HCT116 (cell line): ENCODE measurements around the gene BRD4. TPM values are rescaled to one million over a fixed set of nuclear protein-coding genes. Genes with fewer than 3 reads are reported as not detected.

Experiments used
- ATAC-seq: fragments of 200-7000 bp; cut with Tn5 transposase; 2 replicates; pipeline ENCODE4 v1.9.1; 2020; ENCODE audit warnings: mild to moderate bottlenecking, moderate library complexity
- BruUV-seq: library from RNA; stranded (reverse); fragments of 400-500 nt; replicated peaks from 2 replicates; lab custom pipeline; 2021; lab: Mats Ljungman, UMichigan
- CTCF ChIA-PET: fragments of 300-600 bp; sonication (Branson Sonifier 250); formaldehyde crosslinking; loops from one replicate; lab custom pipeline; 2021; ENCODE audit warnings: antibody characterized with exemption; lab: Charles Lee
- POLR2A ChIA-PET: fragments of 300-600, 350-600 bp; sonication (Branson Sonifier 250); formaldehyde crosslinking; loops from one replicate; lab custom pipeline; 2021; ENCODE audit warnings: antibody characterized with exemption; lab: Charles Lee
- RAD21 ChIA-PET, 2 experiments: fragments of 300-600 bp; sonication (Branson Sonifier 250); formaldehyde crosslinking; loops; one replicate each; lab custom pipeline; 2023; ENCODE audit warnings: low total read pairs in 2 of 2; ENCODE audit not compliant: uncharacterized antibody in 2 of 2, unreplicated experiment in 2 of 2, low non-redundant PET in 1 of 2; lab: Charles Lee
- DNase-seq: peaks from one replicate; pipeline ENCODE4 v3.0.0-alpha.2; 2010; ENCODE audit warnings: low read depth, low spot score
- H2AFZ ChIP-seq: fragments of 200-600 bp; shearing (Covaris generic), sonication (generic); 2 replicates; pipeline ENCODE4 v1.6.1; 2017; ENCODE audit warnings: low read depth, mixed run types, mixed read lengths, antibody characterized with exemption, low read length; ENCODE audit not compliant: poor library complexity, severe bottlenecking
- H3K27ac ChIP-seq: 2 replicates; pipeline ENCODE4 v1.5.1; 2012; ENCODE audit warnings: low read depth, low read length
- H3K27me3 ChIP-seq: fragments of 200-600 bp; sonication (generic); 2 replicates; pipeline ENCODE4 v1.6.1; 2016; ENCODE audit warnings: mixed run types, low read length, mixed read lengths; ENCODE audit not compliant: insufficient read depth
- H3K36me3 ChIP-seq, 2 experiments: fragments of 200-500 bp in 1 of 2; fragments of 200-600 bp in 1 of 2; sonication (Bioruptor generic) in 1 of 2; sonication (generic) in 1 of 2; 2 replicates each; pipeline versions ENCODE4 v1.5.1 to v1.6.1; 2014 to 2016; ENCODE audit warnings: low read length in 2 of 2, inconsistent platforms in 1 of 2, mixed read lengths in 1 of 2, mixed run types in 1 of 2; ENCODE audit not compliant: insufficient read depth in 2 of 2, control insufficient read depth in 1 of 2
- H3K4me1 ChIP-seq, 2 experiments: fragments of 200-600 bp in 1 of 2; sonication (generic) in 1 of 2; 2 replicates each; pipeline versions ENCODE4 v1.5.1 to v1.6.1; 2012 to 2017; ENCODE audit warnings: low read length in 2 of 2, inconsistent platforms in 1 of 2, mild to moderate bottlenecking in 1 of 2, mixed read lengths in 1 of 2, mixed run types in 1 of 2, moderate library complexity in 1 of 2; ENCODE audit not compliant: insufficient read depth in 2 of 2, control insufficient read depth in 1 of 2
- H3K4me2 ChIP-seq: fragments of 200-600 bp; sonication (generic); 2 replicates; pipeline ENCODE4 v1.6.1; 2017; ENCODE audit warnings: mixed run types, low read length, mixed read lengths
- H3K4me3 ChIP-seq, 2 experiments: fragments of 200-600 bp in 1 of 2; sonication (generic) in 1 of 2; replicated peaks in 1 of 2; 2 replicates each; pipeline ENCODE4 v1.5.1; 2011 to 2016; ENCODE audit warnings: low read length in 2 of 2, control low read depth in 1 of 2, low read depth in 1 of 2, mild to moderate bottlenecking in 1 of 2, mixed read lengths in 1 of 2, mixed run types in 1 of 2
- H3K79me2 ChIP-seq: fragments of 200-600 bp; sonication (generic); 2 replicates; pipeline ENCODE4 v1.6.1; 2017; ENCODE audit warnings: mild to moderate bottlenecking, mixed run types, low read length, moderate library complexity, mixed read lengths; ENCODE audit not compliant: insufficient read depth
- H3K9ac ChIP-seq: fragments of 200-600 bp; sonication (generic); 2 replicates; pipeline ENCODE4 v1.6.1; 2016; ENCODE audit warnings: low read length, mixed read lengths
- H3K9me2 ChIP-seq: fragments of 200-600 bp; sonication (generic), shearing (Covaris generic); 2 replicates; pipeline ENCODE4 v1.6.1; 2017; ENCODE audit warnings: mixed run types, mild to moderate bottlenecking, moderate library complexity; ENCODE audit not compliant: insufficient read depth
- H3K9me3 ChIP-seq, 2 experiments: fragments of 200-500 bp in 1 of 2; fragments of 200-600 bp in 1 of 2; sonication (Bioruptor generic) in 1 of 2; sonication (generic) in 1 of 2; 2 replicates each; pipeline ENCODE4 v1.6.1; 2014 to 2017; ENCODE audit warnings: low read length in 2 of 2, mixed read lengths in 2 of 2, inconsistent platforms in 1 of 2, low read depth in 1 of 2, mild to moderate bottlenecking in 1 of 2, mixed run types in 1 of 2, moderate library complexity in 1 of 2; ENCODE audit not compliant: control insufficient read depth in 1 of 2, insufficient read depth in 1 of 2
- H4K20me1 ChIP-seq: fragments of 200-600 bp; sonication (generic), shearing (Covaris generic); 2 replicates; pipeline ENCODE4 v1.6.1; 2017; ENCODE audit warnings: mixed run types, mild to moderate bottlenecking, moderate library complexity; ENCODE audit not compliant: insufficient read depth
- CBX3 ChIP-seq: IDR thresholded peaks from 2 replicates; pipeline ENCODE4 v1.6.1; 2012; ENCODE audit warnings: low read depth
- ELF1 ChIP-seq: IDR thresholded peaks from 2 replicates; pipeline ENCODE4 v1.6.1; 2012; ENCODE audit warnings: low read depth, borderline replicate concordance
- EZH2 ChIP-seq: fragments of 200-600 bp; sonication (generic); IDR thresholded peaks from 2 replicates; pipeline ENCODE4 v1.6.1; 2017; ENCODE audit warnings: antibody characterized with exemption, mixed run types
- JUND ChIP-seq: IDR thresholded peaks from 2 replicates; pipeline ENCODE4 v1.6.1; 2012
- POLR2A ChIP-seq: IDR thresholded peaks from 2 replicates; pipeline ENCODE4 v1.7.0; 2011; ENCODE audit warnings: borderline replicate concordance; ENCODE audit not compliant: insufficient read depth, insufficient read length; ENCODE audit errors: extremely low read depth
- POLR2AphosphoS5 ChIP-seq: IDR thresholded peaks from 2 replicates; pipeline ENCODE4 v1.6.1; 2011; ENCODE audit warnings: mild to moderate bottlenecking, low read depth, low read length, moderate library complexity
- RAD21 ChIP-seq: IDR thresholded peaks from 2 replicates; pipeline ENCODE4 v1.6.1; 2012; ENCODE audit warnings: low read depth, mild to moderate bottlenecking
- SRF ChIP-seq: IDR thresholded peaks from 2 replicates; pipeline ENCODE4 v1.6.1; 2012; ENCODE audit warnings: low read depth
- ZFX ChIP-seq: fragments of 450-650 bp; IDR thresholded peaks from 2 replicates; pipeline ENCODE4 v1.6.1; 2017
- intact Hi-C: fragments of 100-400 bp; cut with micrococcal nuclease; formaldehyde crosslinking; loops from 2 replicates; pipeline ENCODE4 v1.10.0; 2022
- total RNA-seq: library from RNA; stranded (reverse); gene quantifications from one replicate; pipeline ENCODE4 v1.2.1, GENCODE V29; 2021; ENCODE audit not compliant: unreplicated experiment
- TF ChIP-seq, protein P1 (sequence below): IDR thresholded peaks from 2 replicates; pipeline ENCODE4 v1.6.1; 2011; ENCODE audit warnings: mild to moderate bottlenecking, low read length, moderate library complexity; ENCODE audit not compliant: insufficient replicate concordance; ENCODE audit errors: extremely low read depth
- TF ChIP-seq, protein P2 (sequence below), 3 experiments: fragments of 200-600 bp in 1 of 3; sonication (generic) in 1 of 3; IDR thresholded peaks in 2 of 3; conservative IDR thresholded peaks in 1 of 3; 2 replicates each; pipeline ENCODE4 v1.5.1; 2012 to 2017; ENCODE audit warnings: low read depth in 2 of 3, low read length in 2 of 3, antibody characterized with exemption in 1 of 3, borderline replicate concordance in 1 of 3, control low read depth in 1 of 3, mild to moderate bottlenecking in 1 of 3, mixed read lengths in 1 of 3, mixed run types in 1 of 3, moderate library complexity in 1 of 3; ENCODE audit not compliant: insufficient read depth in 1 of 3
- TF ChIP-seq, protein P3 (sequence below): IDR thresholded peaks from 2 replicates; pipeline ENCODE4 v1.6.1; 2012
- TF ChIP-seq, protein P4 (sequence below): IDR thresholded peaks from 2 replicates; pipeline ENCODE4 v1.6.1; 2012; ENCODE audit warnings: low read depth

BRD4 gene
- total RNA-seq, 1 experiment from 2014 or later: 52.9 TPM

DNA sequence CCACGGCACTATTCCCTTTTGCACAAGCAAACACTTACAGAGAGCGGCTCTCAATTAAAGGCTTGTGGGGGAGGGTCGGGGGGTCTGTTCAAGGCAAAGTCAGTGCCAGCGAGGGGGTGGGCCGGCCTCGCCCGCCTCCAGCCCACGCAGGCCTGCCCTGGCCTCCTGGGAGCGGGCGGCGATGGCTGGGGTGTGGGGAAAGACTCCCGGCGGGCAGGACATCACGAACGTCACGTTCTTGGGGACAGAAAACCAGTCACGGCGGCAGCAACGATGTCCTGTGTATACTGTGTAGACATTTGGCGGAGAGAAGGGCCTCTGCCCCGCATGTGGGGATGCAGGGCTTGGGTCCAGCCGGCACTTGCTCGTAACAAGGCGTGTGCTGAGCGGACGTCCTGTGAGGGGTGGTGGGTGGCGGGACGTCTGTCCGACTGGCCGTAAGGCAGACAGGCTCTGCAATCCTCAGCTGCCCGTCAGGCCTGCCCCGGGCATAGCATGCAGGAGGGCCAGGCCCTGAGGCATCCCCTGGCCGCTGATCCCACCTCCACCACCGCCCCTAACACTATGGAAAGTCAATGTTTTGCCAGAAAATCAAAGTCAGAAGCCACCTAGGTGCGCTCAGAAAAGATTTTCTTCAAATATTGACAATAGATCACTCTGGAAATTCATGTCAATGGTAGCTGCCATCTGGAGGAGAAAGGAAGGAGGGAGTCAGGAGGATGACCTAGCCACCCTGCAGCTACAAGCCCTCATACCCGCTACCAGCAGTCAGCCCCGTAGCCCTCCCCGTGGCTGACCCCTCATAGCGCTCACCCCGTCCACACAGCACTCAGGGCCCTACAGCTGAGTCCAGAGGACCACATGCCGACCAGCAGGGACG, 94.3 kb downstream of the BRD4 start:
- ChIA-PET POLR2A (no interaction called here), CTCF (no interaction called here)
- H3K4me2 ChIP-seq: no peak overlapping the region

More for the DNA sequence above, 94.3 kb downstream of the BRD4 start:
- Histone ChIP-seq H4K20me1 (no peaks in the 10 kb centered on the region), H3K36me3 (peaks cover 0 to 2% of the 10 kb centered on the region in 2 experiments; a peak in 1 of 4 replicates), H3K9ac (no peak overlapping the region), H3K4me1 (no peaks in the 10 kb centered on the region), H3K27ac (no peak overlapping the region), H3K79me2 (no peaks in the 10 kb centered on the region), H3K9me2 (no peaks in the 10 kb centered on the region), H2AFZ (no peak overlapping the region), H3K9me3 (no peaks in the 10 kb centered on the region), H3K4me3 (no peak overlapping the region), H3K27me3 (no peaks in the 10 kb centered on the region)
- no peak for ATAC-seq
- intact Hi-C loops: no loop called here
- no peak for DNase-seq
- no TSS peak for BruUV-seq
- RAD21 ChIA-PET: no interaction called here
- TF ChIP-seq POLR2AphosphoS5: no peak
- no peak for TF ChIP-seq JUND
- TF ChIP-seq, protein P1, sequence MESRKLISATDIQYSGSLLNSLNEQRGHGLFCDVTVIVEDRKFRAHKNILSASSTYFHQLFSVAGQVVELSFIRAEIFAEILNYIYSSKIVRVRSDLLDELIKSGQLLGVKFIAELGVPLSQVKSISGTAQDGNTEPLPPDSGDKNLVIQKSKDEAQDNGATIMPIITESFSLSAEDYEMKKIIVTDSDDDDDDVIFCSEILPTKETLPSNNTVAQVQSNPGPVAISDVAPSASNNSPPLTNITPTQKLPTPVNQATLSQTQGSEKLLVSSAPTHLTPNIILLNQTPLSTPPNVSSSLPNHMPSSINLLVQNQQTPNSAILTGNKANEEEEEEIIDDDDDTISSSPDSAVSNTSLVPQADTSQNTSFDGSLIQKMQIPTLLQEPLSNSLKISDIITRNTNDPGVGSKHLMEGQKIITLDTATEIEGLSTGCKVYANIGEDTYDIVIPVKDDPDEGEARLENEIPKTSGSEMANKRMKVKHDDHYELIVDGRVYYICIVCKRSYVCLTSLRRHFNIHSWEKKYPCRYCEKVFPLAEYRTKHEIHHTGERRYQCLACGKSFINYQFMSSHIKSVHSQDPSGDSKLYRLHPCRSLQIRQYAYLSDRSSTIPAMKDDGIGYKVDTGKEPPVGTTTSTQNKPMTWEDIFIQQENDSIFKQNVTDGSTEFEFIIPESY: no peak
- TF ChIP-seq POLR2A: no peak
- TF ChIP-seq, protein P2, sequence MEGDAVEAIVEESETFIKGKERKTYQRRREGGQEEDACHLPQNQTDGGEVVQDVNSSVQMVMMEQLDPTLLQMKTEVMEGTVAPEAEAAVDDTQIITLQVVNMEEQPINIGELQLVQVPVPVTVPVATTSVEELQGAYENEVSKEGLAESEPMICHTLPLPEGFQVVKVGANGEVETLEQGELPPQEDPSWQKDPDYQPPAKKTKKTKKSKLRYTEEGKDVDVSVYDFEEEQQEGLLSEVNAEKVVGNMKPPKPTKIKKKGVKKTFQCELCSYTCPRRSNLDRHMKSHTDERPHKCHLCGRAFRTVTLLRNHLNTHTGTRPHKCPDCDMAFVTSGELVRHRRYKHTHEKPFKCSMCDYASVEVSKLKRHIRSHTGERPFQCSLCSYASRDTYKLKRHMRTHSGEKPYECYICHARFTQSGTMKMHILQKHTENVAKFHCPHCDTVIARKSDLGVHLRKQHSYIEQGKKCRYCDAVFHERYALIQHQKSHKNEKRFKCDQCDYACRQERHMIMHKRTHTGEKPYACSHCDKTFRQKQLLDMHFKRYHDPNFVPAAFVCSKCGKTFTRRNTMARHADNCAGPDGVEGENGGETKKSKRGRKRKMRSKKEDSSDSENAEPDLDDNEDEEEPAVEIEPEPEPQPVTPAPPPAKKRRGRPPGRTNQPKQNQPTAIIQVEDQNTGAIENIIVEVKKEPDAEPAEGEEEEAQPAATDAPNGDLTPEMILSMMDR (IDR thresholded peaks at IDR 0.05 in 2 of 3, conservative IDR thresholded peaks at IDR 0.05 in 1 of 3; ENCODE audit: borderline replicate concordance in 1 of 3, insufficient read depth in 1 of 3, low read depth in 2 of 3, low read length in 2 of 3): no peak
- no peak for TF ChIP-seq RAD21
- no peak for TF ChIP-seq ELF1
- TF ChIP-seq EZH2: no peak
- no peak for TF ChIP-seq ZFX
- no peak for TF ChIP-seq SRF
- TF ChIP-seq, protein P3, sequence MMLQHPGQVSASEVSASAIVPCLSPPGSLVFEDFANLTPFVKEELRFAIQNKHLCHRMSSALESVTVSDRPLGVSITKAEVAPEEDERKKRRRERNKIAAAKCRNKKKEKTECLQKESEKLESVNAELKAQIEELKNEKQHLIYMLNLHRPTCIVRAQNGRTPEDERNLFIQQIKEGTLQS: no peak
- TF ChIP-seq, protein P4, sequence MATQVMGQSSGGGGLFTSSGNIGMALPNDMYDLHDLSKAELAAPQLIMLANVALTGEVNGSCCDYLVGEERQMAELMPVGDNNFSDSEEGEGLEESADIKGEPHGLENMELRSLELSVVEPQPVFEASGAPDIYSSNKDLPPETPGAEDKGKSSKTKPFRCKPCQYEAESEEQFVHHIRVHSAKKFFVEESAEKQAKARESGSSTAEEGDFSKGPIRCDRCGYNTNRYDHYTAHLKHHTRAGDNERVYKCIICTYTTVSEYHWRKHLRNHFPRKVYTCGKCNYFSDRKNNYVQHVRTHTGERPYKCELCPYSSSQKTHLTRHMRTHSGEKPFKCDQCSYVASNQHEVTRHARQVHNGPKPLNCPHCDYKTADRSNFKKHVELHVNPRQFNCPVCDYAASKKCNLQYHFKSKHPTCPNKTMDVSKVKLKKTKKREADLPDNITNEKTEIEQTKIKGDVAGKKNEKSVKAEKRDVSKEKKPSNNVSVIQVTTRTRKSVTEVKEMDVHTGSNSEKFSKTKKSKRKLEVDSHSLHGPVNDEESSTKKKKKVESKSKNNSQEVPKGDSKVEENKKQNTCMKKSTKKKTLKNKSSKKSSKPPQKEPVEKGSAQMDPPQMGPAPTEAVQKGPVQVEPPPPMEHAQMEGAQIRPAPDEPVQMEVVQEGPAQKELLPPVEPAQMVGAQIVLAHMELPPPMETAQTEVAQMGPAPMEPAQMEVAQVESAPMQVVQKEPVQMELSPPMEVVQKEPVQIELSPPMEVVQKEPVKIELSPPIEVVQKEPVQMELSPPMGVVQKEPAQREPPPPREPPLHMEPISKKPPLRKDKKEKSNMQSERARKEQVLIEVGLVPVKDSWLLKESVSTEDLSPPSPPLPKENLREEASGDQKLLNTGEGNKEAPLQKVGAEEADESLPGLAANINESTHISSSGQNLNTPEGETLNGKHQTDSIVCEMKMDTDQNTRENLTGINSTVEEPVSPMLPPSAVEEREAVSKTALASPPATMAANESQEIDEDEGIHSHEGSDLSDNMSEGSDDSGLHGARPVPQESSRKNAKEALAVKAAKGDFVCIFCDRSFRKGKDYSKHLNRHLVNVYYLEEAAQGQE: no peak
- no peak for TF ChIP-seq CBX3
